Transverse colon (tissue), 4 donors: Measurements from ENCODE around the gene TTC28.

Source experiments
- POLR2A ChIP-seq: fragments of 450-650 bp; IDR thresholded peaks from one replicate; pipeline ENCODE4 v1.6.1; 2016; ENCODE audit warnings: antibody characterized with exemption, mild to moderate bottlenecking, moderate library complexity
- POLR2AphosphoS5 ChIP-seq, 3 donors: sonication (generic); formaldehyde crosslinking; IDR thresholded peaks; one replicate each; pipeline ENCODE4 v1.6.1; 2016; ENCODE audit warnings: antibody characterized with exemption in 3 of 3
- TF ChIP-seq, protein P1 (sequence below), 5 experiments: fragments of 200-600 bp in 3 of 5; fragments of 450-650 bp in 2 of 5; sonication (generic) in 3 of 5; IDR thresholded peaks; 1 replicate in 2 of 5; 2 replicates in 3 of 5; pipeline ENCODE4 v1.5.1; 2016 to 2017; ENCODE audit warnings: antibody characterized with exemption in 5 of 5, inconsistent platforms in 3 of 5, mild to moderate bottlenecking in 2 of 5, moderate library complexity in 1 of 5

DNA sequence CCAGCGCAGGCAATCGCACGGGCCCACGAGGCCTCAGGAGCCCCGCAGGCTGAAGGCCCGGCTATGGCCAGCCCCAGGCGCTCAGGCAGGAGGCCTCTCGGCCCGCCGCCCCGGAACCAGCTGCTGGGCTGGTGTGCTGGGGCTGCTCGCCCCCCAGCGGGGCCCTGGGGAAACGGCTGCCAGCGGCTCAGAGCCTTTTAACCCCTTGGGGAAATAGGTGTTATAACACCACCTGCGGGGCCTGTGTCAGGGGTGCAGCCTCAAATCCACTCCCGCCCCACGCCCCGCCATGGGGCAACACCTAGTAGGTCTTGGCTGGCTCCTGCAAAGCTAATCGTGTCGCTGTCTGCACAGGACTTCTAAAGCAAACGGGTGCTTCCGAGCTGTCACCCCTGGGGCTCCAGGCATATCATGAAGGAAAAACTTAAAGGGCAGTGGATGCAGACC, 237.4 kb downstream of the TTC28 start:
- TF ChIP-seq POLR2AphosphoS5 (IDR thresholded peaks at IDR 0.05) (no peak), POLR2A (no peak)
- TF ChIP-seq, protein P1, sequence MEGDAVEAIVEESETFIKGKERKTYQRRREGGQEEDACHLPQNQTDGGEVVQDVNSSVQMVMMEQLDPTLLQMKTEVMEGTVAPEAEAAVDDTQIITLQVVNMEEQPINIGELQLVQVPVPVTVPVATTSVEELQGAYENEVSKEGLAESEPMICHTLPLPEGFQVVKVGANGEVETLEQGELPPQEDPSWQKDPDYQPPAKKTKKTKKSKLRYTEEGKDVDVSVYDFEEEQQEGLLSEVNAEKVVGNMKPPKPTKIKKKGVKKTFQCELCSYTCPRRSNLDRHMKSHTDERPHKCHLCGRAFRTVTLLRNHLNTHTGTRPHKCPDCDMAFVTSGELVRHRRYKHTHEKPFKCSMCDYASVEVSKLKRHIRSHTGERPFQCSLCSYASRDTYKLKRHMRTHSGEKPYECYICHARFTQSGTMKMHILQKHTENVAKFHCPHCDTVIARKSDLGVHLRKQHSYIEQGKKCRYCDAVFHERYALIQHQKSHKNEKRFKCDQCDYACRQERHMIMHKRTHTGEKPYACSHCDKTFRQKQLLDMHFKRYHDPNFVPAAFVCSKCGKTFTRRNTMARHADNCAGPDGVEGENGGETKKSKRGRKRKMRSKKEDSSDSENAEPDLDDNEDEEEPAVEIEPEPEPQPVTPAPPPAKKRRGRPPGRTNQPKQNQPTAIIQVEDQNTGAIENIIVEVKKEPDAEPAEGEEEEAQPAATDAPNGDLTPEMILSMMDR (IDR thresholded peaks at IDR 0.05), result peak; percentile 54 to 79 (median 70)
